Memory B cell (primary cell): Measurements from ENCODE around the gene ASH1L.
"Not testable (repeated sequence)": the region's sequence is repeated elsewhere in the genome, so short reads cannot be mapped to it uniquely, and the experiment has no call there.

Source experiments
- ATAC-seq: fragments of 150-1000 bp; cut with Tn5 transposase; 2 replicates; pipeline ENCODE4 v1.10.0; 2021; ENCODE audit warnings: low read depth, mild to moderate bottlenecking, moderate library complexity
- DNase-seq, 2 donors: peaks; one replicate each; pipeline ENCODE4 v3.0.0; 2022; ENCODE audit warnings: low spot score in 2 of 2
- H3K27ac Mint-ChIP-seq: one replicate; pipeline ENCODE4 v1.8.0; 2022; ENCODE audit warnings: mild to moderate bottlenecking, moderate library complexity, mixed read lengths
- H3K27me3 Mint-ChIP-seq: one replicate; pipeline ENCODE4 v1.8.0; 2022; ENCODE audit warnings: mixed read lengths
- H3K36me3 Mint-ChIP-seq: one replicate; pipeline ENCODE4 v1.8.0; 2022; ENCODE audit warnings: mild to moderate bottlenecking, mixed read lengths
- H3K4me1 Mint-ChIP-seq: one replicate; pipeline ENCODE4 v1.8.0; 2022; ENCODE audit warnings: mixed read lengths
- H3K4me3 Mint-ChIP-seq: one replicate; pipeline ENCODE4 v1.8.0; 2022; ENCODE audit warnings: mild to moderate bottlenecking, moderate library complexity, mixed read lengths
- H3K9me3 Mint-ChIP-seq: one replicate; pipeline ENCODE4 v1.8.0; 2022; ENCODE audit warnings: mixed read lengths

ASH1L gene

GRCh38 chr1:155420788-155421187 is 141.8 kb downstream of the ASH1L start:
- Mint-ChIP-seq H3K27ac (no peak overlapping the region), H3K27me3 (no peaks in the 10 kb centered on the region), H3K9me3 (no peaks in the 10 kb centered on the region), H3K4me3 (no peak overlapping the region), H3K4me1 (peaks cover 3% of the 10 kb centered on the region), H3K36me3 (peaks cover 9% of the 10 kb centered on the region)
- DNase-seq: no peak
- no peak for ATAC-seq

- H3K27ac Mint-ChIP-seq, H3K27me3 Mint-ChIP-seq, ATAC-seq, H3K9me3 Mint-ChIP-seq, H3K4me1 Mint-ChIP-seq, H3K4me3 Mint-ChIP-seq, DNase-seq: not testable (repeated sequence)
- peaks cover 12% of the 10 kb centered on the region for H3K36me3 Mint-ChIP-seq
Measured at GRCh38 chr1:155411840-155412239, 150.8 kb downstream of the ASH1L start.

DNA sequence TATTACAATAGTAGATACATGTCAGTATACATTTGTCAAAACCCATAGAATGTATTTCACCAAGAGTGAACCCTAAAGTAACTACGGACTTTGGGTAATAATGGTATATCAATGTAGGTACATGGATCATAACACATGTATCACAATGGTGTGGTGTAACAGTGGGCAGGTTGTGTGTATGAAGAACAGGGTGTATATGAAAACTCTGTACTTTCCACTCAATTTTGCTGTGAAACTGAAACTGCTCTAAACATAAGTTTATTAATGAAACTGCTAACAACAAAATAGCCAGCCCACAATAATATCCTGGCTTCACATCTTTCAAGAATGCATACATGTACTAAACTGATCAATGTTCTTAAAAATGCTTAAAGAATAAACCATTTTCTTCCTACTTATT is 151.7 kb downstream of the ASH1L start:
- peak overlapping the region; percentile 68 for H3K27ac Mint-ChIP-seq
- H3K27me3 Mint-ChIP-seq: no peaks in the 10 kb centered on the region
- H3K4me3 Mint-ChIP-seq: no peak overlapping the region
- DNase-seq: no peak
- no peak for ATAC-seq
- no peaks in the 10 kb centered on the region for H3K4me1 Mint-ChIP-seq
- no peaks in the 10 kb centered on the region for H3K9me3 Mint-ChIP-seq
- peaks cover 15% of the 10 kb centered on the region for H3K36me3 Mint-ChIP-seq

DNA sequence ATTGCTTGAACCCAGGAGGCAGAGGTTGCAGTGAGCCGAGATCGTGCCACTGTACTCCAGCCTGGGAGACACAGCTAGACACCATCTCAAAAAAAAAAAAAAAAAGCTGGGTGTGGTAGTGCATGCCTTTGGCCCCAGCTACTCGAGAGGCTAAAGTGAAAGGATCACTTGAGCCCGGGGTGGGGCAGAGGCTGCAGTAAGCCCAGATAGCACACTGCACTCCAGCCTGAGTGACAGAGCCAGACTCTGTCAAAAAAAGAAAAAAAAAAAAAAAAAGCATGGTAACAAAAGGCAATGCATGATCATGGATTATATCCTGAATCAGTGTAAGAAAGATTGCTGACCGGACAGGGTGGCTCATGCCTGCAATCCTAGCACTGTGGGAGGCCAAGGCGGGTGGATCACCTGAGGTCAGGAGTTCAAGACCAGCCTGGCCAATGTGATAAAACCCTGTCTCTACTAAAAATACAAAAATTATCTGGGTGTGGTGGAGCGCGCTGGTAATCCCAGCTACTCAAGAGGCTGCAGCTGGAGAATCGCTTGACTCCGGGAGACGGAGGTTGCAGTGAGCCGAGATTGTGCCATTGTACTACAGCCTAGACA is 165.6 kb downstream of the ASH1L start:
- ATAC-seq (no peak), DNase-seq (no peak)
- H3K4me3 Mint-ChIP-seq: no peak overlapping the region
- no peaks in the 10 kb centered on the region for H3K9me3 Mint-ChIP-seq
- H3K4me1 Mint-ChIP-seq: peaks cover 1% of the 10 kb centered on the region
- no peaks in the 10 kb centered on the region for H3K27me3 Mint-ChIP-seq
- H3K27ac Mint-ChIP-seq: no peak overlapping the region
- peaks cover 29% of the 10 kb centered on the region for H3K36me3 Mint-ChIP-seq

GRCh38 chr1:155392898-155393411 is 169.6 kb downstream of the ASH1L start:
- DNase-seq (no peak), ATAC-seq (no peak)
- H3K9me3 Mint-ChIP-seq: no peaks in the 10 kb centered on the region
- H3K4me3 Mint-ChIP-seq: no peak overlapping the region
- H3K27ac Mint-ChIP-seq: no peak overlapping the region
- peaks cover 26% of the 10 kb centered on the region for H3K36me3 Mint-ChIP-seq
- H3K4me1 Mint-ChIP-seq: no peaks in the 10 kb centered on the region
- no peaks in the 10 kb centered on the region for H3K27me3 Mint-ChIP-seq

- H3K36me3 Mint-ChIP-seq: peaks cover 35% of the 10 kb centered on the region
- no peaks in the 10 kb centered on the region for H3K4me1 Mint-ChIP-seq
- H3K4me3 Mint-ChIP-seq: no peak overlapping the region
- no peak for ATAC-seq
- H3K27me3 Mint-ChIP-seq: no peaks in the 10 kb centered on the region
- DNase-seq: no peak
- peaks cover 1% of the 10 kb centered on the region for H3K9me3 Mint-ChIP-seq
- no peak overlapping the region for H3K27ac Mint-ChIP-seq
Measured at GRCh38 chr1:155389826-155390225, 172.8 kb downstream of the ASH1L start.

DNA sequence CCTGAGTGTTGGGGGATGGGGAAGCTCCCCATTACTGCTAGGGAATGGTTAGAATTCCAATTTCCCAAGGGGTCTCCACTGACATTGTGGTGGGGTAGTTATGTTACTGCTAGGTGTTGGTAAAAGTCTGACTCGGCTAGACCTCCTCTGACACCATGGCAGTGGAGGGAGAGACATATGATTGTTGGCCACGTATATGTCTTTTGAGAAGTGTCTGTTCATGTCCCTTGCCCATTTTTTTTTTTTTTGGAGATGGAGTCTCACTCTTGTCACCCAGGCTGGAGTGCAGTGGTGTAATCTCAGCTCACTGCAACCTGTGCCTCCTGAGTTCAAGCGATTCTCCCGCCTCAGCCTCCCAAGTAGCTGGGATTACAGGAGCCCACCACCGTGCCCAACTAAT is 176.8 kb downstream of the ASH1L start:
- not testable (repeated sequence) for ATAC-seq, H3K4me1 Mint-ChIP-seq, H3K27ac Mint-ChIP-seq, H3K9me3 Mint-ChIP-seq, H3K27me3 Mint-ChIP-seq, H3K4me3 Mint-ChIP-seq, DNase-seq
- H3K36me3 Mint-ChIP-seq: peaks cover 27% of the 10 kb centered on the region

DNA sequence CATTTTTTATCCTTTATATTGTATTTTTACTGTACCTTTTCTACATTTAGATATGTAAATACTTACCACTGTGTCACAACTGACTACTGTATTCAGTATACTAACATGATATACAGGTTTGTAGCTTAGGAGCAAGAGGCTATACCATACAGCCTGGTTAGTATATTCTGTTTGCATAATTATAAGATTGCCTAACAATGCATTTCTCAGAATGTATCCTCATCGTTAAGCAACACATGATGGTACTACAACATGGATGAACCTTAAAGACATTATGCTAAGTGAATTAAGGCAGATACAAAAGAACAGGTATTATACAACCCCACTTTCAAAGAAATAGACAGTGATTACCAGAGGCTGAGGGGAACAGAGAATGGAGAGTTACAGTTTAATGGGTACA is 179.2 kb downstream of the ASH1L start:
- no peaks in the 10 kb centered on the region for H3K27me3 Mint-ChIP-seq
- H3K9me3 Mint-ChIP-seq: peaks cover 1% of the 10 kb centered on the region
- H3K27ac Mint-ChIP-seq: no peak overlapping the region
- DNase-seq (no peak), ATAC-seq (no peak)
- no peak overlapping the region for H3K4me3 Mint-ChIP-seq
- H3K4me1 Mint-ChIP-seq: no peaks in the 10 kb centered on the region
- peaks cover 27% of the 10 kb centered on the region for H3K36me3 Mint-ChIP-seq

DNA sequence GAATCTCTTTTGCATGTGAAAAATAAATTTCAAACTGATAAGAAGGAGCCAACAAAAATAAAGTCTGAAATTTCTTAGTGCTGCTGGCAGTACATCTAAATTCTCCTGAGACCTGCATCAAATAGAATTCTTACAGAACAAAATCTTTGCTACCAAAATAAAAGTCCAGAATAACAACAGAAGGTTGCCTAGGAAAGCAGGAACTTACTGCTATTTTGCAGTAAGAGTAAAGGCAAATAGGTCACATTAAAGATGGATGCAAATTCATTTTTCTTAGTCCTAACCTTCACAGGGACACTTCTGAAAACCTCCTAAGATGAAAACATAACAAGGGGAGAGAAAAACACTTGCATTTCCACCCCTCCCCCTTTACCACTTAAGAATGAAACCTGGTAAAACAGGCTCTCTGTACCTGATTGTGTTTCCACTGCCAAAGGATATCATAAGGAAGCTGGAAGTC is 182.9 kb downstream of the ASH1L start:
- H3K36me3 Mint-ChIP-seq: peaks cover 21% of the 10 kb centered on the region
- no peak overlapping the region for H3K4me3 Mint-ChIP-seq
- no peak overlapping the region for H3K27ac Mint-ChIP-seq
- DNase-seq: no peak
- ATAC-seq: peak; percentile 71
- H3K4me1 Mint-ChIP-seq: no peaks in the 10 kb centered on the region
- no peaks in the 10 kb centered on the region for H3K9me3 Mint-ChIP-seq
- H3K27me3 Mint-ChIP-seq: no peaks in the 10 kb centered on the region

DNA sequence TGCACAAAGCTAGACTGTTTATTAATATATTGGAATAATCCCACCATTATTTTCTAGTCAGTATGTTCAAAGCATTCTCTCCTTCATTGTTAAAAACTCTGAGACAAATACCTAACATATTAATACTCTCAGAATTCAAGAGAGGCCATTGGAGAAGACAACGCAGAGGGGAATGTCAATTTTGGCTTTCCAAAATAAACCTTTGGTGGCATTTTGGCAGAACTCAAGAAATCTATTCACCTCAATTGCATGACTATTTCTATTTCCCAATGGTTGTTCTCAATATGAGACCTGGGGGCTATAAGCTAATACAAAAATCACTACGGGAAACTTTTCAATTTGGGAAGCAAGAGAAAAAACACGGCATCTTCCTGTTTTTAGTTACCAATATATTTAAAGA is 183.4 kb downstream of the ASH1L start:
- DNase-seq: no peak
- H3K27me3 Mint-ChIP-seq: no peaks in the 10 kb centered on the region
- no peak overlapping the region for H3K27ac Mint-ChIP-seq
- H3K4me1 Mint-ChIP-seq: no peaks in the 10 kb centered on the region
- H3K4me3 Mint-ChIP-seq: no peak overlapping the region
- no peak for ATAC-seq
- H3K36me3 Mint-ChIP-seq: peaks cover 23% of the 10 kb centered on the region
- no peaks in the 10 kb centered on the region for H3K9me3 Mint-ChIP-seq

DNA sequence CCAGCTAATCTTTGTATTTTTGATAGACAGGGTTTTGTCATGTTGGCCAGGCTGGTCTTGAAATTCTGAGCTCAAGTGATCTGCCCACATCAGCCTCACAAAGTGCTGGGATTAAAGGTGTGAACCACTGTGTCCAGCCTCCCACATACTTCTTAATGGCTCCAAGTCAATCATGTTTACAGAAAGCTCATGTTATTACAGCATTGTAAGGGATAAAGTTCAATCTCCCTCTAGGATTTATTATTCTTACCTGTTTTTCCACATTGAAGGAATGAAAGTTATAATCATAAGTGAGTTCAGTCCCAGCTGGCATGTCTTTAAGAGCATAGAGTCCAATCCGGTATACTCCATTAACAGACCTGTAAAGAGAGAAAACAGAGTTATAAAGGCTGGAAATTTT is 202.6 kb downstream of the ASH1L start:
- Mint-ChIP-seq H3K27ac (no peak overlapping the region), H3K4me3 (no peak overlapping the region), H3K36me3 (peaks cover 6% of the 10 kb centered on the region), H3K9me3 (no peaks in the 10 kb centered on the region), H3K4me1 (no peaks in the 10 kb centered on the region), H3K27me3 (no peaks in the 10 kb centered on the region)
- no peak for ATAC-seq
- no peak for DNase-seq

- DNase-seq (no peak), ATAC-seq (no peak)
- H3K27ac Mint-ChIP-seq: no peak overlapping the region
- no peaks in the 10 kb centered on the region for H3K4me1 Mint-ChIP-seq
- no peaks in the 10 kb centered on the region for H3K27me3 Mint-ChIP-seq
- H3K9me3 Mint-ChIP-seq: no peaks in the 10 kb centered on the region
- H3K36me3 Mint-ChIP-seq: peaks cover 21% of the 10 kb centered on the region
- no peak overlapping the region for H3K4me3 Mint-ChIP-seq
Measured at GRCh38 chr1:155352631-155353030, 210.0 kb downstream of the ASH1L start.

- Mint-ChIP-seq H3K4me3 (no peak overlapping the region), H3K36me3 (peaks cover 49% of the 10 kb centered on the region), H3K9me3 (no peaks in the 10 kb centered on the region), H3K4me1 (no peaks in the 10 kb centered on the region), H3K27me3 (no peaks in the 10 kb centered on the region), H3K27ac (peak overlapping the region; percentile 24)
- DNase-seq: no peak
- ATAC-seq: no peak
Measured at GRCh38 chr1:155342842-155343241, 219.8 kb downstream of the ASH1L start.

GRCh38 chr1:155339515-155340097 is 223.0 kb downstream of the ASH1L start:
- Mint-ChIP-seq H3K9me3 (no peaks in the 10 kb centered on the region), H3K4me3 (no peak overlapping the region), H3K27me3 (no peaks in the 10 kb centered on the region), H3K27ac (peak overlapping the region; percentile 67), H3K4me1 (no peaks in the 10 kb centered on the region), H3K36me3 (peaks cover 44% of the 10 kb centered on the region)
- ATAC-seq (no peak), DNase-seq (no peak)

- Mint-ChIP-seq H3K9me3 (no peaks in the 10 kb centered on the region), H3K27me3 (no peaks in the 10 kb centered on the region), H3K27ac (no peak overlapping the region), H3K36me3 (peaks cover 31% of the 10 kb centered on the region), H3K4me3 (no peak overlapping the region), H3K4me1 (peaks cover 6% of the 10 kb centered on the region)
- no peak for ATAC-seq
- no peak for DNase-seq
Measured at GRCh38 chr1:155334962-155335361, 227.6 kb downstream of the ASH1L start.
